ENCODE measurements around the gene PNMA6E. TPM values are rescaled to one million over a fixed set of nuclear protein-coding genes. Genes with fewer than 3 reads are reported as not detected.
"Not testable (repeated sequence)": the region's sequence is repeated elsewhere in the genome, so short reads cannot be mapped to it uniquely, and the experiment has no call there.

The PNMA6E gene
- total and polyA plus RNA-seq, 2 experiments from 2014 or later = not detected

DNA sequence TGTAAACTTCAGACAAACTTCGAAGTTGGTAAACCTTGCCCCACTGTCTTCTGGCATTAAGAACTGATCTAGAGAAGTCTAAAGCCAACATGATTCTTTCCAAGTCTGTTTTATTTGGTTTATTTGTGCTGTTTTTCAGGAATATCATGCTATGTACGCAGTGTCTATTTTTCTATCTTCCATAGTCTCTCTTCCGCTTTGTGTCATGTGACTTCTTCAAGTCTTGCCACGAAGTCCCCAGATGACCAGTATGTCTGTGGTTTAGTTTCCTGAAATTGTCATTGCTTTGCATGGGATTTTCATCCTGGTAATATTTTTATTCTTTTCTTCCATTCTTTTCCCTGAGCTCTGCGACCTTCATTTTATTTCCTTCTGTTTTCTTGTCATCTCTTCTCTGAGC is 15.1 kb downstream of the PNMA6E start:
- no peaks in the 10 kb centered on the region for H3F3A ChIP-seq (replicated peaks; ENCODE audit: low read depth)
- no peaks in the 10 kb centered on the region for H4K20me1 ChIP-seq (replicated peaks; ENCODE audit: insufficient read depth)
- H3K9me2 ChIP-seq (ENCODE audit: insufficient read depth) = no peaks in the 10 kb centered on the region
- H3K27me3 ChIP-seq (ENCODE audit: insufficient read depth) = no peaks in the 10 kb centered on the region
- no peak overlapping the region for H3K4me3 ChIP-seq
- ATAC-seq (no peak), DNase-seq (ENCODE audit: low spot score) (no peak)
- Mint-ChIP-seq H3K9me3 (no peaks in the 10 kb centered on the region), H3K36me3 (ENCODE audit: low read depth) (no peaks in the 10 kb centered on the region), H3K27ac (no peak overlapping the region), H3K4me1 (no peaks in the 10 kb centered on the region), H3K4me3 (no peak overlapping the region), H3K27me3 (ENCODE audit: insufficient read depth, low read depth, poor library complexity) (no peaks in the 10 kb centered on the region)
- TF ChIP-seq, protein P1, sequence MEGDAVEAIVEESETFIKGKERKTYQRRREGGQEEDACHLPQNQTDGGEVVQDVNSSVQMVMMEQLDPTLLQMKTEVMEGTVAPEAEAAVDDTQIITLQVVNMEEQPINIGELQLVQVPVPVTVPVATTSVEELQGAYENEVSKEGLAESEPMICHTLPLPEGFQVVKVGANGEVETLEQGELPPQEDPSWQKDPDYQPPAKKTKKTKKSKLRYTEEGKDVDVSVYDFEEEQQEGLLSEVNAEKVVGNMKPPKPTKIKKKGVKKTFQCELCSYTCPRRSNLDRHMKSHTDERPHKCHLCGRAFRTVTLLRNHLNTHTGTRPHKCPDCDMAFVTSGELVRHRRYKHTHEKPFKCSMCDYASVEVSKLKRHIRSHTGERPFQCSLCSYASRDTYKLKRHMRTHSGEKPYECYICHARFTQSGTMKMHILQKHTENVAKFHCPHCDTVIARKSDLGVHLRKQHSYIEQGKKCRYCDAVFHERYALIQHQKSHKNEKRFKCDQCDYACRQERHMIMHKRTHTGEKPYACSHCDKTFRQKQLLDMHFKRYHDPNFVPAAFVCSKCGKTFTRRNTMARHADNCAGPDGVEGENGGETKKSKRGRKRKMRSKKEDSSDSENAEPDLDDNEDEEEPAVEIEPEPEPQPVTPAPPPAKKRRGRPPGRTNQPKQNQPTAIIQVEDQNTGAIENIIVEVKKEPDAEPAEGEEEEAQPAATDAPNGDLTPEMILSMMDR (conservative IDR thresholded peaks at IDR 0.05; ENCODE audit: low read depth in 2 of 2) = no peak
- TF ChIP-seq NANOG (IDR thresholded peaks at IDR 0.05; ENCODE audit: borderline replicate concordance) (no peak), STAT1 (IDR thresholded peaks at IDR 0.05; ENCODE audit: unreplicated experiment) (no peak), JUNB (IDR thresholded peaks at IDR 0.05; ENCODE audit: unreplicated experiment) (no peak)
- H3K4me1 ChIP-seq (ENCODE audit: insufficient read depth) = no peaks in the 10 kb centered on the region
- H3K27ac ChIP-seq (ENCODE audit: low read depth) = no peak overlapping the region
- no peak overlapping the region for H3K4me2 ChIP-seq
- no peaks in the 10 kb centered on the region for H3K36me3 ChIP-seq (ENCODE audit: insufficient read depth)
- H3K79me2 ChIP-seq (replicated peaks; ENCODE audit: insufficient read depth) = no peaks in the 10 kb centered on the region
- no peak overlapping the region for H2AFZ ChIP-seq

DNA sequence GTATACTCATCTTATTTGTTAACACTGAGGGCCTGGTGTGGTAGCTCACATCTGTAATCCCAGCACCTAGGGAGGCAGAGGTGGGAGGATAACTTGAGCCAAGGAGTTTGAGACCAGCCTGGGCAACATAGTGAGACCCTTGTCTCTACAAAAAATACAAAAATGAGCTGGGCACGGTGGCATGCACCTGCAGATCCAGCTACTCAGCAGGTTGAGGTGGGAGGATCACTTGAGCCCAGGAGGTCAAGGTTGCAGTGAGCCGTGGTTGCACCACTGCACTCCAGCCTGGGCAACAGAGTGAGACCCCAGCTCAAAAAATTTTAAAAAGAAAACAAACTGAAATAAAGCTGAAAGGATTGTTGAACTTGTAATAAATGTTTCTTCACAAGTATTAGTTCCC is 16.2 kb downstream of the PNMA6E start:
- not testable (repeated sequence) for H4K20me1 ChIP-seq (replicated peaks; ENCODE audit: insufficient read depth); H3K27me3 ChIP-seq (ENCODE audit: insufficient read depth); H3K27me3 Mint-ChIP-seq (ENCODE audit: insufficient read depth, low read depth, poor library complexity); H3K27ac ChIP-seq (ENCODE audit: low read depth); H3K4me3 Mint-ChIP-seq; DNase-seq (ENCODE audit: low spot score); H3K4me2 ChIP-seq; H3K9me2 ChIP-seq (ENCODE audit: insufficient read depth); H3K36me3 Mint-ChIP-seq (ENCODE audit: low read depth); H3K79me2 ChIP-seq (replicated peaks; ENCODE audit: insufficient read depth); H3K4me1 ChIP-seq (ENCODE audit: insufficient read depth); H3K36me3 ChIP-seq (ENCODE audit: insufficient read depth); H3K9me3 Mint-ChIP-seq; H3K4me1 Mint-ChIP-seq; H3K4me3 ChIP-seq; ATAC-seq; H2AFZ ChIP-seq; H3F3A ChIP-seq (replicated peaks; ENCODE audit: low read depth); H3K27ac Mint-ChIP-seq

DNA sequence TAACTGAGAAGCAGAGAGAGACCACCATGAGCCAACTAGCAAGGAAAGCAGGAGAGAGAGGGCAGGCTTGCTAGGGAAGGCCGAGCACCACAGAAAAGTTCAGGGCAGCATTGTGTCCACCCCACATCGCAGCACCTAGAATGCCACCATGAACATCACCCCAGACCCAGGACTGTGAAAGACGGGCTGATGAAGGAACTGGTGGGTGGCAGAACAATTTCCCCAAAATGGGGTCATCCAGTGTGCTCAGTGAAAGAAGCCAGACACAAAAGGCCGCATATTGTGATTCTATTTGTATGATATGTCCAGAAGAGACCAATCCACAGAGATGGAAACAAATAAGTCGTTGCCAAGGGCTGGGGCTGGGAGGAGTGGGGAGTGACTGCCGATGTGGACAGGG is 16.8 kb downstream of the PNMA6E start:
- no peaks in the 10 kb centered on the region for H4K20me1 ChIP-seq (replicated peaks; ENCODE audit: insufficient read depth)
- Mint-ChIP-seq H3K36me3 (ENCODE audit: low read depth) (no peaks in the 10 kb centered on the region), H3K27ac (no peak overlapping the region), H3K4me3 (no peak overlapping the region), H3K27me3 (ENCODE audit: insufficient read depth, low read depth, poor library complexity) (no peaks in the 10 kb centered on the region), H3K4me1 (peaks cover under 1% of the 10 kb centered on the region; the same call in 1 of the 3 replicates), H3K9me3 (no peaks in the 10 kb centered on the region)
- H3K4me1 ChIP-seq (ENCODE audit: insufficient read depth) = no peaks in the 10 kb centered on the region
- no peaks in the 10 kb centered on the region for H3K79me2 ChIP-seq (replicated peaks; ENCODE audit: insufficient read depth)
- TF ChIP-seq, protein P2, sequence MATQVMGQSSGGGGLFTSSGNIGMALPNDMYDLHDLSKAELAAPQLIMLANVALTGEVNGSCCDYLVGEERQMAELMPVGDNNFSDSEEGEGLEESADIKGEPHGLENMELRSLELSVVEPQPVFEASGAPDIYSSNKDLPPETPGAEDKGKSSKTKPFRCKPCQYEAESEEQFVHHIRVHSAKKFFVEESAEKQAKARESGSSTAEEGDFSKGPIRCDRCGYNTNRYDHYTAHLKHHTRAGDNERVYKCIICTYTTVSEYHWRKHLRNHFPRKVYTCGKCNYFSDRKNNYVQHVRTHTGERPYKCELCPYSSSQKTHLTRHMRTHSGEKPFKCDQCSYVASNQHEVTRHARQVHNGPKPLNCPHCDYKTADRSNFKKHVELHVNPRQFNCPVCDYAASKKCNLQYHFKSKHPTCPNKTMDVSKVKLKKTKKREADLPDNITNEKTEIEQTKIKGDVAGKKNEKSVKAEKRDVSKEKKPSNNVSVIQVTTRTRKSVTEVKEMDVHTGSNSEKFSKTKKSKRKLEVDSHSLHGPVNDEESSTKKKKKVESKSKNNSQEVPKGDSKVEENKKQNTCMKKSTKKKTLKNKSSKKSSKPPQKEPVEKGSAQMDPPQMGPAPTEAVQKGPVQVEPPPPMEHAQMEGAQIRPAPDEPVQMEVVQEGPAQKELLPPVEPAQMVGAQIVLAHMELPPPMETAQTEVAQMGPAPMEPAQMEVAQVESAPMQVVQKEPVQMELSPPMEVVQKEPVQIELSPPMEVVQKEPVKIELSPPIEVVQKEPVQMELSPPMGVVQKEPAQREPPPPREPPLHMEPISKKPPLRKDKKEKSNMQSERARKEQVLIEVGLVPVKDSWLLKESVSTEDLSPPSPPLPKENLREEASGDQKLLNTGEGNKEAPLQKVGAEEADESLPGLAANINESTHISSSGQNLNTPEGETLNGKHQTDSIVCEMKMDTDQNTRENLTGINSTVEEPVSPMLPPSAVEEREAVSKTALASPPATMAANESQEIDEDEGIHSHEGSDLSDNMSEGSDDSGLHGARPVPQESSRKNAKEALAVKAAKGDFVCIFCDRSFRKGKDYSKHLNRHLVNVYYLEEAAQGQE (IDR thresholded peaks at IDR 0.05; ENCODE audit: unreplicated experiment) = no peak
- TF ChIP-seq JUNB (IDR thresholded peaks at IDR 0.05; ENCODE audit: unreplicated experiment) (no peak), POLR2AphosphoS5 (IDR thresholded peaks at IDR 0.05; ENCODE audit: low read depth) (no peak)
- TF ChIP-seq, protein P1 (conservative IDR thresholded peaks at IDR 0.05; ENCODE audit: low read depth in 2 of 2) = no peak
- TF ChIP-seq, protein P3, sequence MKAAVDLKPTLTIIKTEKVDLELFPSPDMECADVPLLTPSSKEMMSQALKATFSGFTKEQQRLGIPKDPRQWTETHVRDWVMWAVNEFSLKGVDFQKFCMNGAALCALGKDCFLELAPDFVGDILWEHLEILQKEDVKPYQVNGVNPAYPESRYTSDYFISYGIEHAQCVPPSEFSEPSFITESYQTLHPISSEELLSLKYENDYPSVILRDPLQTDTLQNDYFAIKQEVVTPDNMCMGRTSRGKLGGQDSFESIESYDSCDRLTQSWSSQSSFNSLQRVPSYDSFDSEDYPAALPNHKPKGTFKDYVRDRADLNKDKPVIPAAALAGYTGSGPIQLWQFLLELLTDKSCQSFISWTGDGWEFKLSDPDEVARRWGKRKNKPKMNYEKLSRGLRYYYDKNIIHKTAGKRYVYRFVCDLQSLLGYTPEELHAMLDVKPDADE (IDR thresholded peaks at IDR 0.05) = no peak
- H3K27ac ChIP-seq (ENCODE audit: low read depth) = no peak overlapping the region
- no peak overlapping the region for H2AFZ ChIP-seq
- no peaks in the 10 kb centered on the region for H3K36me3 ChIP-seq (ENCODE audit: insufficient read depth)
- no peaks in the 10 kb centered on the region for H3F3A ChIP-seq (replicated peaks; ENCODE audit: low read depth)
- no peak overlapping the region for H3K4me3 ChIP-seq
- ATAC-seq (no peak), DNase-seq (ENCODE audit: low spot score) (no peak)
- no peaks in the 10 kb centered on the region for H3K27me3 ChIP-seq (ENCODE audit: insufficient read depth)
- H3K4me2 ChIP-seq = no peak overlapping the region
- H3K9me2 ChIP-seq (ENCODE audit: insufficient read depth) = no peaks in the 10 kb centered on the region
